GM19351 (cell line): ENCODE measurements around the gene ITGA6.

ENCODE experiments used
- ATAC-seq: cut with Tn5 transposase; IDR thresholded peaks from one replicate; pipeline ENCODE4 v1.9.1; 2021; ENCODE audit warnings: mild to moderate bottlenecking, moderate library complexity; ENCODE audit not compliant: unreplicated experiment

The ITGA6 gene

DNA sequence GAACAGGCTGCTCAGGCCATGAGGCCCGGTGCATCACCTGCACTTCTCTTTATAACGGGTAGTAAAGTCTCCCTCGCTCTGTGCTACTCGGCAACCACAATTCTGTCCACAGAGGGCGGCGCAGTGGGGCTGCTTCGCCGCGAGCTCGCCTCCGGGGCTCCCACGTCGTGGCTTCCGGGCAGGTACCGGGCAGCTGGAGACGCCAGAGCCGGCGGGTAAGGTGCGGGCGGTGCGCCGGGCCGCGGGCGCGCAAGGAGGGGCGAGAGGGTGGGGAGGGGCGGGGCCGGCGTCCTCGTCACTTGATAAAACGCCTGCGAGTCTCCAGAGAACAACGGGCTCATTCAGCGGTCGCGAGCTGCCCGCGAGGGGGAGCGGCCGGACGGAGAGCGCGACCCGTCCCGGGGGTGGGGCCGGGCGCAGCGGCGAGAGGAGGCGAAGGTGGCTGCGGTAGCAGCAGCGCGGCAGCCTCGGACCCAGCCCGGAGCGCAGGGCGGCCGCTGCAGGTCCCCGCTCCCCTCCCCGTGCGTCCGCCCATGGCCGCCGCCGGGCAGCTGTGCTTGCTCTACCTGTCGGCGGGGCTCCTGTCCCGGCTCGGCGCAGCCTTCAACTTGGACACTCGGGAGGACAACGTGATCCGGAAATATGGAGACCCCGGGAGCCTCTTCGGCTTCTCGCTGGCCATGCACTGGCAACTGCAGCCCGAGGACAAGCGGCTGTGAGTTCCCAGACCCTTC lies at the start of gene ITGA6:
TSS of gene ITGA6 (plus strand) at position 331 of the 734 bp plus-strand sequence.
- peak; percentile 56 for ATAC-seq

DNA sequence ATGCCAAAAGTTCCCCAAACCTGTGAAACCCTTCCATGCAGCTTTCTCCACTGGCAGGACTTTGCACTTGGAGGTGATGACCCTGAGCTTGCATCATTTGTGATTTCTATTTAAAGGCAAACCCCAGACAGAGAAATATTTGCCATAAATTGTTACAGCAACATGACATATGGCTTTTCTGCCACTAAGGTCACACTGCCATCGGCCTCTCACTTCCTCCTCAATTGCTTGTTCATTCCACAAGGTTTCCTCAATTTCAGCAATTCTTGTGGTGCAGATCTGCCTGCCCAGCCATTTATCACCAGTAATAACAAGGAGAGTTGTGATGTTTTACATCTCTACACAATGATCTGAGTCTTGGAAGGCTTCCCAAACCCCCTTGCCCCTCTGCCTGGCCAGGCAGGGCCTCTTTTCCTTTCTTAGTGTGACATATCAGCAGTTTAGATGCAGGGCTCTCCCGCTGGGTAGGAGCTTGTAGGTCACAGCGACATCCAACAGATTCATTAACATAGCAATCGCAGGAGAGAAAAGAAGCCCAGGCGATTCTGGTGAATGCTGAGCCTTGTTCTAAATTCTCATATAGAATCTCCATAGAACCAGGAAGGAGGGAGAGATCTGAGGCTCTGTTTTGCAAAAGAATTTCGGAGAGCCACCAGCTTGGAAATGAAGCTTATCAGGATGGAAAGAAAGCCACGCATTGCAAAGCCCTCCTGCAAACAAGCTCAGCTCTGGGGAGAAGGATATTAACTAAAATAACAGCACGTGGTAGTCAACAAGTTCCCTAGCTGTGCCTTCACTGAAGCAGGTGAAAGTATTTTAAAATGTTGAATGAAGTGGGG lies 46.7 kb upstream of the ITGA6 start:
- no peak for ATAC-seq

DNA sequence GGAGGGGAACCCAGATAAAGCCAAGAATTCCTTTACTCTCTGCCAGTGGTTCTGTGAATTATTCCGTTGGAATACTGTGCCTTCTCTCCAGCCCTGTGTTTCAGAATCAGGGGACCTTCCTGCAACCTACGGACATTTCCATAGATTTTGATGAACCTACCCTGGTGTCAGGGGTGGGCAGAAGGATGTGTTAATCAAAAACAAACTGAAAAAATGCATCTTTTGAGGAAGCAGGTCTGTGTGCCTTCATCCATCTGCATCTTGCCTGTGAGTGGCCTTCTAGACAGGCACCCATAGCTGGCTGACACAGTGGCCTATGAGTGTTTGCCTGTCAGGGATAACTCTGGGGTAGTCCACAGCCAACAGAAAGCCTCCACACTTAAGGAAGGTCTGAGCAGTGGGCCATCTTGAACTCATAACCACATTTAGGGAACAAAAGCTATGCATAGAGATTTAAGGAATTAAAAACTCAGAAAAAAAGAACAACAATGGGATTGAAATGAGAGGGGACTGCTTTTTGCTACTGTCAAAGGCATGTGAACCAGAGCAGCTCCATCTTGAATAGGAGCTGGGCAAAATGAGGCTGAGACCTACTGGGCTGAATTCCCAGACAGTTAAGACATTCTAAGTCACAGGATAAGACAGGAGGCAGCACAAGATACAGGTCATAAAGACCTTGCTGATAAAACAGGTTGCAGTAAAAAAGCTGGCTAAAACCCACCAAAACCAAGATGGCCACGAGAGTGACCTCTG lies 45.9 kb upstream of the ITGA6 start:
- ATAC-seq, result no peak

DNA sequence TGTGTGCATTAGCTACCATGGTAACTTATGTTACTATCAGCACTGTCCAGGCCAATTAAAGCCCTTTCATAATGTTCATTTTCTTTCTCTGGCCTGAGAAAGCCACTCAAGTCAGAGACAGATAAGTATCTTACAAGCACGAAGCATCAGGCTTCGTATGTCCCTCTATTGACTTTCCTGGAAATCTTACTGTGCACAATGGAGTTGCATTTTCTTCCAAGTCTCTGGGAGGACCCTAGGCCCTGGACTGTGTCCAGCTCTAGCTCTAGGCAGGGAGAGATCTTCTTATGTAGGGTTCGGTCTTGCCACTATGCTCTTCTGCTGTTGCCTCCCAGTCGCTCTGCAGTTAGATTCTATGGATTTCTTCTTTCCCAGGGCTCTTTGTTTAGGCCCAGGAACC lies 40.0 kb upstream of the ITGA6 start:
- no peak for ATAC-seq

DNA sequence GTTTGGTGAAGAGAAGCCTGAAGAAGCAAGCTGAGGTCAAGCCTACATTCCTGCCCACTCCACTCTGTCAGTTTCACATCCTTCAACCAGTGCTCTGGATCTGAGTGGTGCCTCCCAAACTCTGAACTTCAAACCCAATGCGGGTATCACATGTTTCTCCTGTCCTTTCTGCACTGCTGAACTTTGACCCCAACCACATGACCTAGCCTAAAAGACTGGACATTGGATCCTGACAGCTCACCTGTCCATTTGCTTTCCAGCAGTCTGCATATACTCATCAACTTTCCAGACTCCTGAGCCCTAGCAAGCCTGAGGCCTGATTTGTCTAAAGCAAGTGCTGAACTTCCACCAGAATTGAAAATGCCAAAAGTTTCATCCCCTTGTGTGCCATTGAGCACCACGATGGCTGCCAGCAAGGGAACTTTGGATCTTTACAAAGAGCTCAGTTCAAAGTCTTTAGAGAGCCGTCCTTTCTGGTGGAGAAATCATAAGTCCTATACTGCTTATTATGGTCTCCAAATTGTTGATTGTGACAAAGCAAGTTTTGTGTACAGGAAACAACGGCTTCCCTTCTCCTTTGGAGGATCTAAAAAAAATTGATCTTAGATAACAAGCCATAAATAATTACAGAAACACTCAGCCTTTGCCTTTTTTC lies 37.6 kb upstream of the ITGA6 start:
- no peak for ATAC-seq

DNA sequence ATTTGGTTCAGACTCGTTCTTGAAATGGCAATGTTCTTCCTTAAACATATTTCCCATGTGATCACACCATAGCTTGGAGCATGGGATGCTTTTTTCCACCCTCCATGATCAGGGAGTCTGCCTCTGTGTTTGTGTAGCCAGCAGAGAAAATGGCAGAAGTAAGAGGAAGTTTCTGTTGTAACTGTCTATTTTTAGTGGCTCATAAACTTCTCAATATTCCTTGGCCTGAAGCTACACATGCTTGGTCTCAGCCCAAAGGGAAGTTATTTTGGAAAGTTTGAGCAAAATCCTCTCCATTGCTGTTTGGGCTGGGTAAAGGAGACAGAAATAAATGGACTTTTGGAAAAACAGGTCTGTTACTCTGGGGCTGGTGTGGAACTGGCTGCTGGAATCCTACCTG lies 33.4 kb upstream of the ITGA6 start:
- ATAC-seq, result no peak

DNA sequence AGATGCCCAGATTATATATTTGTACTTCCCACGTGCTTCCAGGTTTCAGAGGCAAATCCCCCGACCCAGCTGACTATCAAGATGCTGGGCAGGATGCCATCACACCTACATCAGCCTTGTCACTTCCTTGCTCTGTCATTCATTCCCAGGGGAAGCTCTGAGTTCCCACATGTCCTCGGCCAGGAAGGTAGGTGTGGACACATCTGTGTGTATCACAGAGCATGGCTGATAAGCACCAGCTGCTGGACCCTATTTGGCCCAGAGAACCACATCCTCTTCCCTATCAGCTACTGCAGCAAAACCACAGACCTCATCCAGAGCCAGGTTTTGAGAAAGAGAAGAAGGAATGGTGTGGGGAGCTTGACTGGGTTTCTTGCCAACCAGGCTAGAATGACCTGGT lies 31.9 kb upstream of the ITGA6 start:
- ATAC-seq, result no peak

DNA sequence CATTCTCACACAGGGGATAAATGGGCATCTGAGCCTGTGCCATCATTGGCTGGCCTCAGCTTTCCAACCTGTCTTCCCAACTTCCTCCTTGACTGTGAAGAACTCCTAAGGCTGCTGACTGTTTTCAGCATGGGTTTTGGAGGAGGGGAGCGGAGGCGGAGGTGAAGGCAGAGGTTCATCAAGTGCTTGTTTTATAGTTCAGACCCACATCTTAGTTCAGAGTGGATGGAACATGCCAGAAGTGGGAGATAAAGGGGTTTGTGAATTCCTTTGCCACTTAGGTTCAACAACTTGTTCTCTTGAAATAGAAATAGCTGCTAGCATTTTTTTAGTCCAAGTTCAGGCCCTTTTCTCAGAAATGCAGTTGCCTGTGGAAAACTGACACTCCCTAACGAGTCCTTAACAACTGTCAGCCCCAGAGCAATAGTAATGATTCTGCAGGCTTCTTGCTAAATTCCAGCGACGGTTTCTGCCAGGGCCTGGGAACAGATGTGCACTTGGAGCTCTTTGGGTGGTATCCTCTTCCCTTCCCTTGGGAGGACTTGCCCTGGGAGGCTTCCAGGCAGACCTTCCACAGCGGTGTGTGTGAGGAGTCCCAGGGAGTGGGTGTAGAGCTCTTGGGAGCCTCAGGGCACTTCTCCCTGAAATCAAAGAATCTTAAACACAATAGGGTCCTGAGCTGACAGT lies 30.1 kb upstream of the ITGA6 start:
- no peak for ATAC-seq

- no peak for ATAC-seq
Measured at GRCh38 chr2:172398440-172398839, 28.9 kb upstream of the ITGA6 start.

DNA sequence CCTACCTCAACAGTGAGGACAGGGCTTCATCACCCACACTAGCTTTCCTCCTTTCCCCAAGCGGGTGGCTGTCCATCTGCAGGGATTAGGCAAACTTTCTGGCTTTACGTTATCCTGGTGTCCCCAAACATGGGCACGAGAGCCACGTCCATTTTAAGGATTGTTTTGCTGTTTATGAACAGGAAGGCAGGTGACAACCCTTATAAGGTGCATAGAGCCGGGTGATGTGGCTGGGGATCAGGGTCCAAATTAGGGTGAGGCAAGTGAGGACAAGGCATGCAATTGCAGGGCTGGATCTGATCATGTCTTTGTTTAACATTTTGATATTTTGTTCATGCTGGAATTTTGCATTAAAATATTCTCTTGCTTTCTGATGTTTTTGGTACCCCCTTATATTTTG lies 27.6 kb upstream of the ITGA6 start:
- ATAC-seq, result no peak

DNA sequence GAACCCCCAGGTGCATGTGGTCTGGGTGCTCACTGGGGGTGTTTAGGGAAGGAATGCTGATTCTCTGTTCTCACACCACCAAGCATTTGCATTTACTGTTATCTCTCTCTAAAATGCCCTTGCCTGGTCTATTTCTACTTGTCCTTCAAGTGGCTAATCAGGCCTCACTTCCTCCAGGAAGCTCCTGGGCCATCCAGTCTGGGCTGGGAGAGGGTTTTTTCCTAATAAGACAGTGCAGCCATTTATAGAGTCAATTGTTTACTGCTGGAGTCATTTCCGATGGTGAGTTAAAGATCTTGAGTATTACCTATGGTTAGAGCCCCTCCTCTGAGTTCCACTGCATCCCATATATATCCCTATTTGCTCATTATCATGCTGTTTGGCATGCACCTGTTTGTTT lies 25.2 kb upstream of the ITGA6 start:
- no peak for ATAC-seq

GRCh38 chr2:172403402-172403801 lies 24.0 kb upstream of the ITGA6 start:
- no peak for ATAC-seq

- no peak for ATAC-seq
Measured at GRCh38 chr2:172403881-172404468, 23.4 kb upstream of the ITGA6 start.

DNA sequence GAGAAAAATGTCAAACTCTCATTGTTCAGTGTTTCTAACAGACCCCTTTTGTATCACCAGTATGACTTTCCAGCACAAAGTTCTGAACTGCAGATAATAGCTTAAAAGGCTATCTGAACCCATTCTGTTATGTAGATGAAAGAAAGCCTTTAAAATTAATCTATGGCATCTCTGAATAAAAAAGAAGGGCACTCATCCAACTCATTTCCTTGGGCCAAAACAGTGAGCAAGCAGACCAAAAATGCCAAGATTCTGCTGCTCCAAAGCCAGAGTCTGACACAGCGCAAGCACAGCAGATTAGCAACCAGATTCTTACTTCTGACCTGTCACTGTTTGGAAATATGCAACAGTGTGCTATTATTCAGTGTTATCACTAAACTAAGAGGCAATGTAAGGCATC lies 22.6 kb upstream of the ITGA6 start:
- ATAC-seq, result no peak

DNA sequence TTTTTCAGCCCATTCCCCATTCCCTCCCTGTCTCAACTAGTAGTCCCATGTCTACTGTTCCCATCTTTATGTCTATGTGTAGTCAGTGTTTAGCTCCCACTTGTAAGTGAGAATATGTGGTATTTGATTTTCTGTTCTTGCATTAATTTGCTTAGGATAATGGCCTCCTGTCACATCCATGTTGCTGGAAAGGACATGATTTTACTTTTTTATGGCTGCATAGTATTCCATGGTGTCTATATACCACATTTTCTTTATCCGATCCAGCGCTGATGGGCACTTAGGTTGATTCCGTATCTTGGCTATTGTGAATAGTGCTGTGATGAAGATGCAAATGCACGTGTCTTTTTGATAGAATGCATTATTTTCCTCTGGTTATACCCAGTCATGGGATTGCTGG lies 21.7 kb upstream of the ITGA6 start:
- ATAC-seq, result no peak

DNA sequence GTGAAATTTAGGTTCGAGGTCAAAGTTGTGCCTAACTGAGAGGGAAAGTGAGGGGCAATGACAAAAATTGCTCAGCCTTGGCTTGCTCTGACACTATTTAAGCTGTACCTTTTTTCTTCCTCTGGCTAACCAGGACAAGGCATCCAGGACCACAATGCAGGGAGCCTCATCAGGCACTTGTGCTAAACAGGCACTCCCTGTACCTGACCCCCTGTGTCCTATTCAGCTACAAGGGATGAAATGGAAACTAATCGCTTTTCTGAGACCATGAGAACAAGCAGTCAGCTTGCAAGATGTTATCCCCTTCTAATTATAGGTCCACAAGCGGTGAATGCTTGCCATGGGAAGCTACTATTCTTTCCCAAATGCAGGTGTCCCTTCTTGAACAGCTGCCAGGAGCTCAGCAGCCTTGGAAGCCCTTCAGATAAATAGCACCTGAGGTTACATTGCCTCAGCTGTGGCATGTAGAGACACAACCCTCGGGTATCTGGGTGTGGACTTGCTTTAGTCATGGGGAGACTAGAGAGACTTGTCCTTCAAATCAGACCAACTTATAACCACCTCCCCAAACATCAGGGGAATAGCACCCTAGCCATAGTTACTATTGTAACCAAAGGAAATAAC lies 19.1 kb upstream of the ITGA6 start:
- no peak for ATAC-seq

GRCh38 chr2:172409042-172409441 lies 18.3 kb upstream of the ITGA6 start:
- ATAC-seq, result no peak

DNA sequence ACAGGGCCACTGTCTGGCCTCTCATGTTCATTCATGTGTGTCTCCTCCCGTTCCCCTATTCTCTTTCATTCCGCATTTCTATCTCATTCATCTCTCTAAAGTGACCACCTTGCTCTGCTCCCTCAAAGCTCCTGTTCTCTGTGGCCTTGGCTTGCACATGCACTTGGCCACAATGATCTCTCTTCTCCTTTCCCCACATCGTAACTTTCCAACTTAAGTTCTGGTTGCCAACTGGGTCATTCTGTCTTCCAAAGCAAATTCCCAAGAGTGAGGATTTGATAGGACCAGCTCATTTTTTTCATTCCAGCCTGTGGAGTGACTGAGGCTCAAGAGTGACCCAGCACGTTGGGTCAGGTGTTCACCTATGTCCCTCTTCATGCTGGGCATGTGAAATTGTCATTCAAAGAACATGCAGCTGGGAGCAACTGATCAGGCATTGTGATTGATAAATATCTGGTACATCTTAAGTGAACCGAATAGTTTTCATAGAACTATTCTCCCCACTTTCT lies 14.3 kb upstream of the ITGA6 start:
- ATAC-seq, result no peak

DNA sequence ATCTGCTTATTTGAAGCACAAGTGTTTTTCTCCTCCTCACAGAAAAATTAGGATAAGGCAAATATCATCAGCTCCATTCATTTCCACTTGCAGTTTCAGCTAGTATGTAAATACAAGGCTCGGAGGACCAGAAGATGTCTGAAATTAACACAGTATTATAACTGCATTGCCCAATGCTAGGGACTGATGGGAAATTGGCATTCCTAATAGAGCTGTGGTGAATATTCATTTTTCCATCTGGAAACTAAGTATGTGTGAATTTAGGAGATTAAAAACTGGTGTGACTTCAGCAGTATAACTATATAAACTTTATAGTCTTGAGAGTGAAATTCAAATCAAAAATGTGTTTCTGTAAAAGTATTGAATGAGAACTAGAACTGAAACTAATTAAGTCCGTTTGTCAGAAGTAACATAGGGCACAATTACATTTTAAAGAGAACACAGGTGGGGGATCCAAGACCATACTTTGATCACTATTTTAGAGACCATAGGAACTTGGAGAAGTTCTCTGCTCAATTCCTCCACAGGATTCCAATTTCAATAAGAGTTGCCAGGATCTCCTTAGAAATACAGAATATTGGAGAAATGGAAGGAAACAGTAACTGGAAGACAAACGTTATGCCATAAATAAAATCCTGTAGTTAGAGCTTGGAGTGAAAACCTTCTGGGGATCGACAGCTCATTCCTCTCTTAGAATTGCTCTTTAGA lies 12.1 kb upstream of the ITGA6 start:
- ATAC-seq, result no peak
